HFF-Myc (cell line): ENCODE results near the gene MRGPRG.

Experiments used
- DNase-seq: peaks from one replicate; pipeline ENCODE4 v3.0.0-alpha.2; 2011; ENCODE audit warnings: low read depth; ENCODE audit errors: extremely low read depth
- H3K4me3 ChIP-seq: replicated peaks from 2 replicates; pipeline ENCODE4 v1.5.1; 2011; ENCODE audit warnings: low read depth, mild to moderate bottlenecking, control low read depth, low read length
- TF ChIP-seq, protein P1 (sequence below): IDR thresholded peaks from 2 replicates; pipeline ENCODE4 v1.5.1; 2012; ENCODE audit warnings: mild to moderate bottlenecking, low read depth, low read length, control low read depth; ENCODE audit errors: missing control alignments

The MRGPRG gene

DNA sequence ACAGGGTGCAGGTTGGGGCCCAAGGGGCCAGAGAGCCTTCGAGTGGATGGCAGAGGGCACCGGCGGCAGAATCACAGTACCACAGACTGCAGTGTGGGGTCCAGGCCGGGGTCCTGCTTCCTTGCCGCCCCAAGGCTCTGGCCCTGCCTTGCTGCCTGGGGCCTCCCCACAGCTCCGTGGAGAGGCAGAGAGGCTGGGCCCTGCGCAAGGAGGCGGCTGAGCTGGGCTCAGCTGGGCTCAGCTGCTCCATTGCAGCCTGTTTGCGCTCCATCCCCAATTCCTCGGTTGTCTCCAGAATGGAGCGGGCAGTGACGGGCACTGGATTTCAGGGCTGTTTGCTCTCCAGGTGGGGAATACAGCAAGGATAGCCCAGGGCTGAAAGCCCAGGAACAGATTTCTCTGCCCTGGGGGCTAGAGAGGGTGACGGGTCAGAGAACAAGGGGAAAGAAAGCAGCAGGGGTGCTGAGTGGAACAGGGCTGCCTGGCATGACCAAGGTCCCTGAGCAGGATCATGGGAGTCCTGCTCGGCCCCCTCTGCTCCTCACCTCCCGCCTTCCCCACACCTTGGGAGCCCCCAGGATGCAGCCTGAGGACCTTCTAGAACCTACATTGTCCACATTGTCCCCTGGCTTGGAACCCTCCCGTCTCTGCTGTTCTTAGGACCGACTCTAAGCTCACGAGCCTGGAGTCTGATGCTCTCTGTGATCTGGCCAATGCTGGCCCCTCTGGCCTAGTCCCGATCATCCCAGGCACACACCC, 18.9 kb downstream of the MRGPRG start:
- no peak overlapping the region for H3K4me3 ChIP-seq
- TF ChIP-seq, protein P1, sequence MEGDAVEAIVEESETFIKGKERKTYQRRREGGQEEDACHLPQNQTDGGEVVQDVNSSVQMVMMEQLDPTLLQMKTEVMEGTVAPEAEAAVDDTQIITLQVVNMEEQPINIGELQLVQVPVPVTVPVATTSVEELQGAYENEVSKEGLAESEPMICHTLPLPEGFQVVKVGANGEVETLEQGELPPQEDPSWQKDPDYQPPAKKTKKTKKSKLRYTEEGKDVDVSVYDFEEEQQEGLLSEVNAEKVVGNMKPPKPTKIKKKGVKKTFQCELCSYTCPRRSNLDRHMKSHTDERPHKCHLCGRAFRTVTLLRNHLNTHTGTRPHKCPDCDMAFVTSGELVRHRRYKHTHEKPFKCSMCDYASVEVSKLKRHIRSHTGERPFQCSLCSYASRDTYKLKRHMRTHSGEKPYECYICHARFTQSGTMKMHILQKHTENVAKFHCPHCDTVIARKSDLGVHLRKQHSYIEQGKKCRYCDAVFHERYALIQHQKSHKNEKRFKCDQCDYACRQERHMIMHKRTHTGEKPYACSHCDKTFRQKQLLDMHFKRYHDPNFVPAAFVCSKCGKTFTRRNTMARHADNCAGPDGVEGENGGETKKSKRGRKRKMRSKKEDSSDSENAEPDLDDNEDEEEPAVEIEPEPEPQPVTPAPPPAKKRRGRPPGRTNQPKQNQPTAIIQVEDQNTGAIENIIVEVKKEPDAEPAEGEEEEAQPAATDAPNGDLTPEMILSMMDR: no peak
- no peak for DNase-seq

DNA sequence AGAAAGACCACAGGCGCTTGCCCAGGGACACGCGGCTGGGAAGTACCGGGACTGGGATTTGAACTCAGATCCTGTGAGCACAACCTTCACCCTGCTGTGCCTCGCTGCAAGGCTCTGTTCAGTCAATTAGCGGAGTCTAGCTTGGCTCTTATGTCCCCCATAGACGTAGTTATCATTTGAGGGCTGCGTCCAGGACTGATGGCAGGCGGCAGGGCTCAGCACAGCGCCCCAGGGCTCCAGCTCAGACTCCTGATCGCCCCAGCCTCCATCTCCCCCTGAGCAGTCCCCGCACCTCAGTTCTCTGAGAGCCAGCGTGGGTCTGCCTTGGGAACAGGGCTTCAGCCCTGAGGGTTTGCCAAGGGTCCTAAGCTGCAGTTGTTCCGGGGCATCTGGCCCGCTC, 19.8 kb downstream of the MRGPRG start:
- H3K4me3 ChIP-seq: no peak overlapping the region
- no peak for DNase-seq
- TF ChIP-seq, protein P1: no peak

DNA sequence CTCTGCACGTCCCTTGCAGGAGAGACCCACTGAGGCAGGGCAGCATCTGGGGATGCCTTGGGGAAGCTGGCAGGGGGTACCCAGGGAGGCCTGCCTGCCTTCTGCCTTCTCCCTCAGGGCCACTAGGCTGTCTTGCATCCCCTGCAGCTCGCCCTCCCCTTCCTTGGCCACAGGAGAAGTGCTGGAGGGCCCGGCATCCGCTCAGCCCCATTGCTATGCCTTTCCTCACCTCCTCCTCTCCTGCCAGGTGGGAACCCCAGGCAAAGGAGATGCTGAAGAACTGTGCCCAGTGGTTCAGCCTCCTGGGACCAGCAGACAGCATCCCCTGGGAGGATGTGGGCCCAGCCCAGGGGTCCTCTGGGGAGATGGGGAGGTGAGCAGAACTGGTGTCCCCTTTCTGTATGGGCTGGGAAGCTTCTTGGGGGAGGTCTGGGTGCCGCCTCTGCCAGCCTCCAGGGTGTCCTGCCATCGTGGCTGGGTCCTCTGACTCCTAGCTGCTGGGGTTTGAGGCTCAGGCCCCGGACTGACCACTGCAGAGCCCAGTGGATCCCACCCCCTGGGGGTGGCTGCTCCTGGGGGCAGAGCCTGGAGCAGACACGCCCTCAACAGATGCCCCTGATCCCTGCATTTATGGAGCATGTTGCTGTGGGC, 20.6 kb downstream of the MRGPRG start:
- DNase-seq: no peak
- TF ChIP-seq, protein P1: no peak
- no peak overlapping the region for H3K4me3 ChIP-seq

DNA sequence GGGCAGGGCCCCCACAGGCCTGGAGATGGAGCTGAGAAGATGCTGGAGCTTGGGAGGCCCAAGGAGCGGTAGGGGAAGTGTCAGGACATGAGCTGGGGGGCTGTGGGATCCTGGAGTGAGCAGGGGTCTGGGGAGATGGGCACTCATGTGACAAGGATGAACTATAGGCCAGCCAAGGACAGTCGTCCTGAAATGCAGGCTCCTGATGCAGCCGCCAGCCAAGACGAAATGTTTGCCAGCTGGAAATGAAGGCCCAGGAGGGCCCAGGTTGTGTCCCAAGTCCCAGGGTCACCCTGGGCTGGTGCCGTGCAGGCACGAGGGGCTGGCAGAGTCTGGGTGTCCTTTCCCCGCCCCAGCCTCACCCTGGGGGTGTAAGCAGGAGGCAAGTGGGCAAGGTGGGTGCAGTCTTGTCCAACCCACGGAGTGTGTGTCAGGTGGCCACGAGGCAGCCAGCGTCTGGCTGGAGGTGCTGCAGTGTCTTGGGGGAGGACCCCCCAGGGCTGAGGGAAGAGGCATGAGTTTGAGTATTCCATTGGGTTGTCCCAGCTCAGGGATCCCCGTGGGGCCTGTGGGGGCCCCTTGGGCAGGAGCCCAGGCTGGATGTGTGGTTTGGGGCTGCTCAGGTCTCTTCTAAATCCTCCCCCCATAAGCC, 21.4 kb downstream of the MRGPRG start:
- TF ChIP-seq, protein P1: no peak
- DNase-seq: no peak

DNA sequence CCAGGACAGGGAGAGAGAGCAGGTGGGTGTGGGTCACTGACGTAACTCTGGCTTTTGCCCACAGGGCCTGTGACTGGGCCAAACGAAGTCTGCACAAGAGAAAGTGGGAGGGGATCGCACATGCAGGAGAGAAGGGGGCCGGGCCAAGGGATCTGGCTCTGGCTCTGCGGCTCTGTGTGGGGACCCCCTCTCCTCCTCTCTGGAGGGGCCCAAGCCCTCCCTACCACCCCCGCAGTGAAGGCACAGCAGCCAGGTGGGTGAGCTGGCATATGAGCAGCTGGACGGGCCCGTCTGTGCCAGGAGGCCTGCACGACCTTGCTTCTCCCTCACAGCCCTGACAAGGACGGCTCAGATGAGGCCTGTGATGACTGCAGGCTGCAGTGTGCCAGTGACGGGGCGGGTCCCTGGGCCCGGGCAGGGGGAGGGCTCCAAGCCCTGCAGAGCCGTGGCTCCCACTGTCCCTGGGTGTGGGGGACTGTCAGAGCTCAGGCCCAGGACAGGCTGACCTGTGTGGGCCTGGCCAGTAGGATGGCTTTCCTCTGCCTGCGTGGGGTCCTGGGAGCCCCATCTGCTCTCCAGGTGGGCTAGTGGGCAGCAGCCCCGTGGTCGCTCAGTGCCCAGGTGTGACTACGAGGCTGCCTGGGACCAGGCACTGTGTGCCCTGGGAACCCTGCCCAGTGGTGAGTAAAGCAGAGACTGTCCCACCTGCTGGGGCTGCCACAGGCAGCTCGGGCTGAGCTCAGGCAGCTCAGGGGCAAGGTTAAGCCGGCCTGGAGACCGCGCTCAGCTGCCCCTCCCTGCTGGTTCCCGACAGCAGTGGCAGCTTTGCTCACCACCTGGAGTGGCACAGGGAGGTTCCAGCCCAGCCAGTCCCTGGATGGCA, 22.2 kb downstream of the MRGPRG start:
- TF ChIP-seq, protein P1: no peak
- no peak overlapping the region for H3K4me3 ChIP-seq
- DNase-seq: no peak

More for the DNA sequence above, 21.4 kb downstream of the MRGPRG start:
- no peak overlapping the region for H3K4me3 ChIP-seq
